ENCODE measurements around the gene ZNF207.
A peak's percentile ranks its signal among the peaks of the same experiment; 100 is the strongest.
"Not testable (repeated sequence)": the region's sequence is repeated elsewhere in the genome, so short reads cannot be mapped to it uniquely, and the experiment has no call there.

The ZNF207 gene

DNA sequence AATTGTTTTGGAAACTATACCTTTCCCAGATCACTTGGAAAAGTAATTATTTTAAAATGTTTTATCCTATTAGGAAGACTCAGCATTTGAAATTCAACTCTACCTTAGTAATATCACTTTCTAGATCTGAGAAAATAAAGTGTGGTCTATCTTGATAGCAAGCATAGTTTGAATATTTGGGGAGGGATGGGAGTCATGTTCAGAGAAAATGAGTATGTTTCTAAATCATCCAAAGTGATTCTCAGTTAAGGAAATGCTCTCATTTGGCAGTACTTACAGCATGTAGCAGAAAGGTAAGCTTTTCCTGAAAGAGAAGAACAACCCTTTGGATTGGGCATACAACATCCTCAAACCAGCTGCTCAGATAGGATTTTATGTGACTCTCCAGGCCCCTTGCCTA lies 14.9 kb upstream of the ZNF207 start:
- no peak for DNase-seq (ENCODE audit: low spot score)

DNA sequence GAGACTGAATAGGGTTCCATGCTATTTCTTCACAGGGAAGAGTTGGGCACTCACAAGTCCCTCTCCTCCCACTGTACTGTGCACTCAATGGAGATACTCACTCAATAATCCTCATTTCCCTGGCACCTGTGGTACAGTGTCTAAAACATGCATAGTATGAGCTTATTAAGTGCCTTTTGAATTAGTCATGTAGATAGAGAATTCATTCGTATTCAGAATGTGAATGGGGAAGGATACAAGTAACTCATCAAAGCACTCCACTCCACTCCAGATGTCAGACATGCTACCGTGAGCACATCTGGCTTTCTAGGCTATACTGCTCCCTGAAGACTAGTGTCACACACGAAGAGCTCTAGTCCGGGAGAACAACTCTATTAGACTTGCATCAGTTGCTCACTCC lies 14.3 kb upstream of the ZNF207 start:
- no peak for DNase-seq (ENCODE audit: low spot score)

DNA sequence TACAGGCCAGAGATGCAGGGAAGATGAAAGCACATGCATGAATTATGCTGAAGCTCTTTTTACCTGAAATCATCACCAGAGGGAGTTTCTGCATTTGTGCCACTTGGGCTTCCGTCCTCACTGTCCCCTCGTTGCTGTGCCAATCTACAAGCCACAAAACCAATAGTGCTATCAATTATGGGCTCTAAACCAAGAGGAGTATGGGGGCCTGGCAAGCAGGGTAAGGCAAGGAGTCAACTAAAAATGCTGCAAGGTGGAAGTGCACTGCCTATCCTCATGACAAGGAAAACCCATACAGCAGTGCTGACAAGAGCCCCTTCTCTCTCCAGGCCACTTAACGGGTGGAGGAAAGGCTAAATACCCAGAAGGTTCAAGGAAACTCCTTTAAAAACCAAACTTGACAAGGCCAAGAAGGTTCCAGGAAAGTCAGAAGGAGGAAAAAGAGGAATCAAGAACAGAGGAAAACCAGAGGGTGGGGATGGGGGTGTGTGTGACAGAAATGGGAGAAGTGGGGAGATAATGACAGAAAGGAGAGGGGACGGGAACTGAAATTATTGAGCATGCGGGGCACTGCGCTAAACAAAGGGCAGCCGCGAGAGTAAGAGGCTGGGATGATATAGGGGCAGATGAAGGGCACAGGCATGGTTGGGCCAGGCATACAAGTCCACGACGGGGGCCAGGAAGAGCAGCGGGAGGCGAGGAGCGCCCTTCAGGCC lies 8.7 kb upstream of the ZNF207 start:
- peak; percentile 46 for DNase-seq (ENCODE audit: low spot score)

DNA sequence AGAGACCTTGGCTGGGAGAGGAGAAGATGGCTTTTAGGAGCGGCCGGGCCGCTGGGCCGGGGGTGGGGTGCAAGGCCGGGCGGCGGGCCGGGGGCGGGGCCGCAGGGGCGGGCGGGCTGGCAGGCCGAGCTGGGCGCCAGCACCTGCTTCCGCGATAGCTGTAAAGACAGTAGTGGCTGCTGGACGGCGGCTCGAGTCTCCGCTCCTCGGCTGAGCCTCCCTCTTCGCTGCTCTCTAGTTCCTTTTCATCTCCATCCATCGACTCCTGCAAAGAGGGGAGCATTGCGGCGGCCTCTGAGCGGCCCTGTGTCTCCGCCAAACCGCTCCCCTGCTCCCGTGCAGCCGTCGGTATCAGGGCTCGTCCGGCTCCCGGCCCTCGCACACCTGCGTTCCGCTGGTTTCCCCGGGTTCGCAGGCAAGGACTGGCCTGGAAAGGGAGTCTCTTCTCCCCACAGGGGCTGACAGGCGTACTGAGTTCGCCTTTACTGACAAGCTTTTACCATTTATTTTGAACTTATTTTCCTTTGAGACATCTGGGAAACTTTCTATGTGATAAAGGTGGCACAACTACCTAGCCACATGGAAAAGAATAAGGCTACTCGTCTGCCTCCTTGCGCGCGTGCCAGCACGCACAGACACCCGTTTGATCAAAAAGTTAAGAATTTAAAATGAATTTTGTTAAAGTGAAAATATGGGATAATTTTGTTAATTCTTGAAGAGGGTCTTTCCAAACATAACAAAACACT lies 7.9 kb upstream of the ZNF207 start, which contains the start of gene C17orf75:
Gene C17orf75 (minus strand): TSS at position 317 of the 746 bp plus-strand sequence. CDS start 34 bp downstream, at position 283.
- peak; percentile 80 for DNase-seq (ENCODE audit: low spot score)

DNA sequence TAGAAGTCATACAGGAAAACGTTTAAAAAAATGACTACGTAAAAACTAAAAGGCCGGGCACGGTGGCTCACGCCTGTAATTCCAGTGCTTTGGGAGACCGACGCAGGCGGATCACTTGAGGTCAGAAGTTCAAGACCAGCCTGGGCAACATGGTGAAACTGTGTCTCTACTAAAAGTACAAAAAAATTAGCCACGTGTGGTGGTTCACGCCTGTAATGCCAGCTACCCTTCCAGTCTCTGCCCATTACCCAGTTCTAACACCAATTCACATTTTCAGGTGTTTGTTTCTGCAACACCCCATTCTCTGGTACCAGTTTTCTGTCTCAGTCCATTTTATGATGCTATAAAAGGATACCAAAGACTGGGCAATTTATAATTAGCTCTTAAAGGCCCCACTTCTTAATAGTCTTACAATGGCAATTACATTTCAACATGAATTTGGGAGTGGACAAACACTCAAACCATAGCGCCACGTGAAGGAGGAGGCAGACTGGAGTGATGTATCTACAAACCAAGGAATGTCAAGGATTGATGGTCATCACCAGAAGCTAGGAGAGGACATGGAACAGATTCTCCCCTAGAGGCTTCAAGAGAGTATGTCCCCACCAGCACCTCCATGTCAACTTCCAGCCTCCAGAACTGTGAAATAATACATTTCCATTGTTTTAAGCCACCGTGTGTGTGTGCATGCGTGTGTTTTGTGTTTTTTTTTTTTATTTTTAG lies 7.2 kb upstream of the ZNF207 start:
- DNase-seq (ENCODE audit: low spot score), result peak; percentile 13

DNA sequence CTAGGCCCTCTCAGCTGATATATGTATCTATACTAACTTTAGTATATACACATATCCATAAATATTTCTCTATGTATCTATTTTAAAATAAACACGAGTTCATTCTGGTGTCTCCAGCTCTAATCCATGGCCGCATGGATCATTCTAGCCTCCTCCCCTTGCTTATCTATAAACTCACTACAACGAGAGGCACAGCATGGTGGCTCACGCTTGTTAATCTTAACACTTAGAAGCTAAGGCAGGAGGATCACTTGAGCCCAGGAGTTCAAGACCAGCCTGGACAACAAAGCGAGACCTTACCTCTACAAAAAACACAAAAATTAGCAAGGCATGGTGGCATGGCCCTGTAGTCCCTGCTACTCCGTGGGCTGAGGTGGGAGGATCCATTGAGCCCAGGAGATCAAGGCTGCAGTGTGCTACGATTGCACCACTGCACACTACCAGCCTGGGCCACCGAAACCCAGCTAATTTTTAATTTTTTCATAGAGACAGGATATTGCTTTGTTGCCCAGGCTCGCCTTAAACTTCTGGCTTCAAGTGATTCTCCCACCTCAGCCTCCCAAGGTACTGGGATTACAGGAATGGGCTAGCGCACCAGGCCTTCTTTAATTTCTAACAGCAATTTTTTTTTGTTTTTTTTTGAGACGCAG lies 3.9 kb upstream of the ZNF207 start:
- DNase-seq (ENCODE audit: low spot score), result no peak

DNA sequence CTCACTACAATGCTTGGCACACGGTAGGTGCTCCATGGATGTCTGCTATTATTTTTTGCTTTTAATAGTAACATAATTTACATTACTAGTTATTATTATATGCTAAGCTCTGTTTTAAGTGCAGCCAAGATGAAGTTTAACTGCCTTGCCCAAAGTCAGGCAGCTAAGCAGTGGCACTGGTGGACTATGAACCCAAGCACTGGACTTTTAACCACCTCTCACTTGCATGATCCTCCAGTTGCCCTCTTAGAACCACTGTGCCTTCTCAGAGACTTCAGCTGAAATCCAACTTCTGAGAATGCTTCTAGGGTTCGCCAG lies 1.5 kb upstream of the ZNF207 start:
- no peak for DNase-seq (ENCODE audit: low spot score)

DNA sequence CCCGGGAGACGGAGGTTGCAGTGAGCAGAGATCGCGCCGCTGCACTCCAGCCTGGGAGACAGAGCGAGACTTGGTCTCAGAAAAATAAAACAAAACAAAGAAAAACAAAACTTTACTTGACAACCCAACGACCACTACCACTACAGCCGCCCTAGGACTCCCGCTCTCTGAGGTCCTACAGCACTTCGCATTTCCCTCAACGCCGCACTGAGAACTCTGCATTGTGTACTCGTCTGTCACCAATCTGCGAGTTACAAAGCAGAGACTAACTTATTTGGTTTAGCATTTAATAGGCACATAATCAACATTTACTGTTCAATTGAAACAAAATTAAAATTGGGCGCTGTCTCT lies 479 bp upstream of the ZNF207 start:
- DNase-seq (ENCODE audit: low spot score), result no peak

DNA sequence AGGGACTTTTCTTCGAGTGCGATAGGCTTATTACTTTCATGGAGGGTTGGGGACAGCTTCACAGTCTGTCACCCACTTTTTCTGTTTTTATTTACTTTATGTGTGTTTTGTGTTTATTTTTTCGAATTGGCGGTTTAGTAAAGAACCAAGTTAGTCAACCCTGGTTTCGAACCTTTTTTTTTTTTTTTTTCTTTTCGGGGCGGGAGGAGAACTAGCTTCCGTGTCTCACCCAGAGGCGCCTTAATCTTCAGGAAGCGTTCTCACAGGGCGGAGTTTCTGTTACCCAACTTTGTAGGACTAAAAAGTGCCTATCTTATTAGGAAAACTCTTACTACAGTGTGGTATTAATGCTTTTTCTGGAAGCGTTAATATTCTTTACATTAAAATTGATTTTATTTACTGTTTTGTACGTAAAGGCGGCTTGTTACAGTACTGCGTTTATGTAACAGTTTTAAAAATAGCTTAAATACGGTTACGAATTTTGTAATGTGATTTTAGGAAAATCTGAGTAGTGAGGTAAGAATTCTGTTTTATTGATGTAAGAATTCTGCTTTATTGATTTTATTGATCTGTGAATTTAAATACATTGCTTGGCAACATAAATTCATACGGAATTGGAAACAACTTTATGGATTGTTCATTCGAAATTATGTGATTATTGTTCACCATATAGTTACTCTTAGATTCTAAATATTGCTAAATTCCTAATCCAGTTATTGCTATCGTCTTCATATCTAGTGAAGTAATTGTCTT lies 885 bp downstream of the ZNF207 start:
- peak; percentile 42 for DNase-seq (ENCODE audit: low spot score)

DNA sequence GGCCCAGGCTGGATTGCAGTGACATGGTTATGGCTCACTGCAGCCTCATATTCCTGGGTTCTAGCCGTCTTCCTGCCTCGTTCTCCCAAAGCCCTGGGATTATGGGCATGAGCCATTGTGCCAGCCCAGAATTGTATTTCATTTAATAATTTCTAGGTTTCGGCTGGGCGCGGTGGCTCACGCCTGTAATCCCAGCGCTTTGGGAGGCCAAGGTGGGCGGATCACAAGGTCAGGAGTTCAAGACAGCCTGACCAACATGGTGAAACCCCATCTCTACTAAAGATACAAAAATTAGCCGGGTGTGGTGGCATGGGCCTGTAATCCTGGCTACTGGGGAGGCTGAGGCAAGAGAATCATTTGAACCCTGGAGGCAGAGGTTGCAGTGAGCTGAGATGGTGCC lies 2.8 kb downstream of the ZNF207 start:
- DNase-seq (ENCODE audit: low spot score), result not testable (repeated sequence)

DNA sequence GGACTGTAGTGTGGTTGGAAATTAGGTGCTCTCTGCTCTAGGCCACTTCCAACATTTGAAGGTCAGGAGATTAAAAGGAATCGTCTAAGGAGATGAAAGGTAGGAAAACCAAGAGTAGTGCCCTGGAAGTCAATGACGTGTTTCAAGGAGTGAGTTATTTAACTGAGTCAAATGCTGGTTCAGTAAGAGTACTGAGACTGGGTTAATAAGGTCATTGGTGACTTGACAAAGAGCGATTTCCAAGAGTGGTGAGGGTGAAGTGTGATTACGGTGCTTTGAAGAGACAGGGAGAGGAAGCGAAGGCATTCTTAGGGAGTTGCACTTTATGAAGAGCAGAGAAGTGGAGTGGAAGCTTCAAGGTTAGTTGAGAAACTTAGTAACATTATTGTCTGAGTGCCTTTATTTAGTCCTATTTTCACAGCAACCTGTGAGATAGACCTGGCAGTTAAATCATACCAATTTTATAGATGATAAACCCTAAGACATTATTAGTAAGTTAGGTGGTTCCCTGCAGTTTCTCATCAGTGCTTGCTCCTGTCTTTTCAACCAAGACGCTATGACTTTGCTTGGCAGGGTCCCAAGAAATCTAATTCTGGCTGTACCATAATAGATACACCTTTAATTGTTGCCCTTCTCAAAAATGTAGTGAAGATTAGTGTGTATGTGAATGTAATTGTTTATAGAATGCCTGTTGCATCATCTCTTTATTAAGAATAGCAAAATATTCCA lies 5.9 kb downstream of the ZNF207 start:
- DNase-seq (ENCODE audit: low spot score), result no peak

DNA sequence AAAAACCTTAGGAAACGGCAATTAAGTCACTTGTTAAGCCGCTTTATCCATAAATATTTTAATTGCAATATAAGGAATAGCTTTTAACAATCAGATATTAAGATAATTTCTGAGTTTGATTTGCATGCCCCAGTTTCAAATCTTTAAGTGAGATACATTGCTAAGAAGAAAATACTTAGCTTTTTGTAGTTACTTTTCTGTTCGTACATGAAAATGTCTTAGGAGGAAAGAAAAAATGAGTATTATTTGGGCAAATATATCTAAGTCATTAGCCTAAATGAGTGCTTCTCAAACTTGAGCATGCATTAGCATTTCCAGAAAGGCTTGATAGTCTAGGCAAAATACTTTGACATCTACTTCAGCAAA lies 6.4 kb downstream of the ZNF207 start:
- no peak for DNase-seq (ENCODE audit: low spot score)

DNA sequence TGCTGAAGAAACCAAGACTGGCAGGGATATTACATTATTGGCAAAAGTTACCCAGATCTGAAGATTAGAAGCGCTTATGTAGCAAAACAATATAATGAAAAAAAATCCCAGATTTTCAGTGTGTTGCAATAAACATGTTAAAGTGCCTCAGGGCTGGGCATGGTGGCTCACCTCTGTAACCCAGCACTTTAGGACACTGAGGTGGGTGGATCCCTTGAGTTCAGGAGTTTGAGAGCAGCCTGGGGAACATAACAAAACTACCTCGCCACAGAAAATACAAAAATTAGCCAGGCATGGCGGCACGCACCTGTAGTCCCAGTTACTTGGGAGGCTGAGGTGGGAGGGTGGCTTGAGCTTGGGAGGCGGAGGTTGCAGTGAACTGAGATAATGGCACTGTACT lies 6.8 kb downstream of the ZNF207 start:
- DNase-seq (ENCODE audit: low spot score), result no peak

DNA sequence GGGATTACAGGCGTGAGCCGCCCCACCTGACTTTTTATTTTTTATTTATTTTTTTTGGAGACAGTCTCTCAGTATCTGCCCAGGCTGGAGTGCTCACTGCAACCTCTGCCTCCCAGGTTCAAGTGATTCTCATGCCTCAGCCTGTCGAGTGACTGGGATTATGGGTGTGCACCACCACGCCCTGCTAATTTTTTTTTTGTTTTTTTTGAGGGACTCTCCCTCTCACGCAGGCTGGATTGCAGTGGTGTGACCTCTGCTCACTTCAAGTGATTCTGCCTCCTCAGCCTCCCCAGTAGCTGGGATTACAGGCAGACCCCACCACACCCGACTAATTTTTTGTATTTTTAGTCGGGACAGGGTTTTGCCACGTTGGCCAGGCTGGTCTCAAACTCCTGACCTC lies 7.7 kb downstream of the ZNF207 start:
- no peak for DNase-seq (ENCODE audit: low spot score)

DNA sequence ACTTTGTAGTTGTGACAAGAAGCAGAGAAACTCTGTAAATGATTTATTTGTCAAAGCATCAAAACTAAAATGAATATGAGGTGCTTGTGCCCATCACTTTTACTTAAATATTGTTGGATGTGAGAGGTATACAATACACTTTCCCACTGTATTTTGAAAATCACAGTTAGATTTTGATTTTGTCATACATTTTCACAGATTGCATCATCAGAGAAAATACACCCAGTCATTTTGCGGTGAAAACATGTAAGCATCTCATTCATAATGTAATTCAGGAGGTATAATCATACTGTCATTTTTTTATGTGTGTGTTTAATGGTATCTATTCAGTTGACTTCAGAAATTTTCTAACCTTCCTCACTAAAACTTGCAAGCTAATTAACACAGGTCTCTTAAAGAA lies 11.3 kb downstream of the ZNF207 start:
- DNase-seq (ENCODE audit: low spot score), result no peak

DNA sequence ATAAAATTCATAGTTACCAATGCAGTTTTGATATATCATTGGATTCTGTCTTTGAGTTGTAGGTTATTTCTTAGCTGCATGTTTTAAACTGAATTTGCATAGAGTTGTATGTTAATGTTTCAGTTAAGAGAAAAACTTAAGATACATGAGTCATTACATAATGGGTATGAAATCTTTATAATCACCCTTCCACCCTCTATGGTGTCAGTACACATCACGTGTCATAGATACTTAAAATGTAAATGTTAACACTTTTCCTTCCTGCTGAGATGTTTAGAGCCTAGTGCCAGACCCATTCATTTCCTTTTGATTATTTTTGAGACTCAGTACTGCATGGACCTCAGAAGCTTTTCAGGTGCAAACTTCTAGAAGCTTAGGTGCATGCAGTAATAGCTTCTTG lies 20.5 kb downstream of the ZNF207 start:
- no peak for DNase-seq (ENCODE audit: low spot score)

DNA sequence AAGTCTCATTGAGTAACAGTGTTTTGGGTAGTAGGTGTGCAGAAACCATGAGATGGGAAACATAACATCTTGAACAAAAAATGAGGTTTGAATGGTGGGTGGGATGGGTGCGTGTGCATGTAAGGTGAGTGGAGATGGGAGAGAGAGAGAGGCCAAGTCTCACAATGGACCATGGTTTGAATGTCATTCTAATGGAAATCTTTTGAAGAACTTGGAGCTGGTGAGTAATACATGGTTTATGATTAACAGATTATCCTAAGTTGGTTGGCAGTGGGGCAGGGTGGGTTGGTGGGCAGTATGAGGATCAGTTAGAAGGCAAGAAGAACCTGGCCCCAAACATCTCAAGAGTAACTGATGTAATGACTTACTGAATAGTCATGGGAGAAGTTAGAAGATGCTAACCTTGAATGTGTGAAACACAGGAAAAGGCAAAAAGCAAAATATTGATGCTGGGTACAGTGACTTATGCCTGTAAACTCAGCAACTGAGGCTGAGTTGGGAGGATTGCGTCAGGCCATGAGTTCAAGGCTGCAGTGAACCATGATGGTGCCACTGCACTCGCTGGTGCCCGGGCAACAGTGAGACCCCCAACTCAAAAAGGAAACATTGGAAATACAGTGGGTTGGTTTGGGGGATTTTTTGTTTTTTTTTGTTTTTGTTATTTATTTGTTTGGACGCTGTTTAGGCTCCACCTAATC lies 32.7 kb downstream of the ZNF207 start:
- no peak for DNase-seq (ENCODE audit: low spot score)

DNA sequence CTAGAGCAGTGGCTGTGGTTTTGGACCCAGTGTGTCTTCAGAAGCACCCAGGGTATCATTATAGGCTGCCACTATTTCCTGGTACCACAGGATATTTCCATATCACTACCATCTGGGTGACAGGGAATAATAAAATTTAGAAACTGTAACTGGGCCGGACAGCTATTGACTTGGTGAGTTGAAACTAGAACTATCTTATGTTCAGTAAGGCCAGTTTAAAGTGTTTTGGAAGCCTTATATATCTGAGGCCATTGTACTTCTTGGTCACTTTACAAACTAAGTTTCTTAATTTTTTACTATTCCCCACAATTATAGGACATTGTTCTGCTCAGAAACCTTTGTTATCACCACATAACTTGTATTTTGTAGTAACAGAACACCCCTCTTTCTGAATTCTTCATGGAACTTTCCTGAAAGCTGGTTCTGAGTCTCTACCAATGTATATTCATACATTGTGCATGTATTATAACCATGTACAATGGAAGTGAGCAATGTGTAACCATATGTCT lies 34.0 kb downstream of the ZNF207 start:
- DNase-seq (ENCODE audit: low spot score), result peak; percentile 9

DNA sequence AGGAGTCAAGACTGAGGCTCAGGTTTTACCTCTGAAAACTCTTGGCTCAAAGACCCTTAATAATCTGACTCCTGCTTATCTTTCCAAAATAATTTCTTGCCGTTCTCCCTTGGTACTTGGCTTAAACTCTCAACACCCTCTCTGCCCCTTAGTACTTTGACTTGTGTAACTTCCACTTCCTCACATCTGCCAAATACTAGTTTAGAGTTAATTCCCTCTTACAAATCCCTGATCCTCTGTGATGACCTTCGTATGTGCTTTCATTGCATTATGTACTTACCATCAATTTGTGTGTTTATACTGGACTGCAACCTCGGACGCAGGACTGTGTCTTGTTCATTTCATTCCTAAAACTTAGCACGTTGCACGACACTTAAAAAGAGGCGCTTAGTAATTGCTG lies 35.2 kb downstream of the ZNF207 start:
- DNase-seq (ENCODE audit: low spot score), result no peak

DNA sequence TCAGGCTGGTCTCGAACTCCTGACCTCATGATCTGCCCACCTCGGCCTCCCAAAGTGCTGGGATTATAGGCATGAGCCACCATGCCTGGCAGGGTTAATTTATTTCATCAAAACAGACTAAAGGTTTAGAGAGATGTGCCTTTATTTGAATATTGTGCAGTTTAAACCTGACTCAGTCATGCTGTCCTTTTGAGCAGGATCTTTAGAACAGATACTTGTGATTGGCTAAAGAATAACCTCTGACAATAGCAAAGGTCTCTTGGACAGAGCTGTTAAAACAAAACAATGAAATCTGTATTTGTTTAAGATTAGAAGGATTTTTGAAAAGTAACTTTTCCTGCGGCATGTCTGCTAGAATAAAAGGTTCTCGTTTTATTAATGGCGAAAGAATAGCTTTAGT lies 36.0 kb downstream of the ZNF207 start:
- no peak for DNase-seq (ENCODE audit: low spot score)

DNA sequence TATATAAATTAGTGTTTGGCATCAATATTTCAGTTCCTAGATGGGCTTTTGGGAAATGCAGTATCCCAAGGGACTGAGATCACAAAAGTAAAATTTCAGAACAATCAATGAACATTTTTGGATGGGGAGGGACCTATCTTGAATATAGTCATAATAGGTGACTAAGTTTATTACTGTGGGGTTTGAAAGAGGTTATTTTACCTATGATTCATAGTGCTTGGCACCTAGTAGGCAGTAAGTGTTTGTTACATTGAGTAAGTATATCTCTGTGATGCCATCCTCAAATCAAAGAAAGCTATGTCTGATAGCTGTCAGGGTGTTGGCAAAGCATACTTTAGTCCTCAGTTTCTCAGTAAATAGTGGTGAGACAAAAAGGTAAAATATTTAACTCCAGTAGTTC lies 36.9 kb downstream of the ZNF207 start:
- peak; percentile 33 for DNase-seq (ENCODE audit: low spot score)
